ENCODE measurements around the gene AMBRA1.

The AMBRA1 gene

GRCh38 chr11:46564459-46564858 lies 29.4 kb downstream of the AMBRA1 start:
- DNase-seq, result no peak

GRCh38 chr11:46562527-46562926 lies 31.3 kb downstream of the AMBRA1 start:
- no peak for DNase-seq

- peak; percentile 25 to 68 for DNase-seq
Measured at GRCh38 chr11:46560300-46560991, 33.4 kb downstream of the AMBRA1 start.

- DNase-seq, result no peak
Measured at GRCh38 chr11:46559815-46560214, 34.0 kb downstream of the AMBRA1 start.

GRCh38 chr11:46557684-46558151 lies 36.1 kb downstream of the AMBRA1 start:
- DNase-seq, result no peak

GRCh38 chr11:46555267-46556054 lies 38.4 kb downstream of the AMBRA1 start:
- no peak for DNase-seq

GRCh38 chr11:46554213-46555147 lies 39.3 kb downstream of the AMBRA1 start:
- DNase-seq, result no peak

- DNase-seq, result no peak
Measured at GRCh38 chr11:46553814-46554212, 40.0 kb downstream of the AMBRA1 start.

GRCh38 chr11:46551261-46551660 lies 42.6 kb downstream of the AMBRA1 start:
- no peak for DNase-seq

- no peak for DNase-seq
Measured at GRCh38 chr11:46547579-46547978, 46.2 kb downstream of the AMBRA1 start.

- DNase-seq, result no peak
Measured at GRCh38 chr11:46543564-46543963, 50.3 kb downstream of the AMBRA1 start.

GRCh38 chr11:46541593-46542371 lies 52.0 kb downstream of the AMBRA1 start:
- DNase-seq, result no peak

- no peak for DNase-seq
Measured at GRCh38 chr11:46540807-46541206, 53.0 kb downstream of the AMBRA1 start.

GRCh38 chr11:46537537-46538295 lies 56.1 kb downstream of the AMBRA1 start:
- peak; percentile 86 to 87 for DNase-seq

GRCh38 chr11:46537121-46537520 lies 56.7 kb downstream of the AMBRA1 start:
- peak in 1 of 2 experiments; percentile 18 for DNase-seq

- DNase-seq, result no peak
Measured at GRCh38 chr11:46535688-46536087, 58.1 kb downstream of the AMBRA1 start.

- DNase-seq, result no peak
Measured at GRCh38 chr11:46534711-46535110, 59.1 kb downstream of the AMBRA1 start.

GRCh38 chr11:46533396-46534100 lies 60.3 kb downstream of the AMBRA1 start:
- no peak for DNase-seq

GRCh38 chr11:46529928-46530574 lies 63.8 kb downstream of the AMBRA1 start:
- no peak for DNase-seq

Data from NCI-H2081 (cell line).